GM12865 (cell line): ENCODE results near the gene TBX2.

ENCODE experiments used
- DNase-seq: peaks from one replicate; pipeline ENCODE4 v3.0.0; 2010; ENCODE audit warnings: low read depth
- H3K4me3 ChIP-seq: 2 replicates; pipeline ENCODE4 v1.5.1; 2011; ENCODE audit warnings: mild to moderate bottlenecking, low read depth, low read length, control low read depth
- CTCF ChIP-seq: IDR thresholded peaks from 2 replicates; pipeline ENCODE4 v1.5.1; 2011; ENCODE audit warnings: low read length, control low read depth, low read depth, inconsistent platforms; ENCODE audit not compliant: insufficient read depth; ENCODE audit errors: missing control alignments

The TBX2 gene

GRCh38 chr17:61404663-61404912, 4.9 kb downstream of the TBX2 start:
- no peak for DNase-seq
- TF ChIP-seq CTCF: no peak
- H3K4me3 ChIP-seq: no peak overlapping the region

- DNase-seq: no peak
- no peak overlapping the region for H3K4me3 ChIP-seq
- TF ChIP-seq CTCF: no peak
Observed at GRCh38 chr17:61404913-61405685, 5.5 kb downstream of the TBX2 start.

- TF ChIP-seq CTCF: no peak
- no peak for DNase-seq
- no peak overlapping the region for H3K4me3 ChIP-seq
Observed at GRCh38 chr17:61405686-61406536, 6.3 kb downstream of the TBX2 start.

- TF ChIP-seq CTCF: no peak
- no peak for DNase-seq
- H3K4me3 ChIP-seq: no peak overlapping the region
Observed at GRCh38 chr17:61406537-61406845, 6.8 kb downstream of the TBX2 start.

- no peak for TF ChIP-seq CTCF
- DNase-seq: no peak
- H3K4me3 ChIP-seq: no peak overlapping the region
Observed at GRCh38 chr17:61406971-61407911, 7.6 kb downstream of the TBX2 start.

DNA sequence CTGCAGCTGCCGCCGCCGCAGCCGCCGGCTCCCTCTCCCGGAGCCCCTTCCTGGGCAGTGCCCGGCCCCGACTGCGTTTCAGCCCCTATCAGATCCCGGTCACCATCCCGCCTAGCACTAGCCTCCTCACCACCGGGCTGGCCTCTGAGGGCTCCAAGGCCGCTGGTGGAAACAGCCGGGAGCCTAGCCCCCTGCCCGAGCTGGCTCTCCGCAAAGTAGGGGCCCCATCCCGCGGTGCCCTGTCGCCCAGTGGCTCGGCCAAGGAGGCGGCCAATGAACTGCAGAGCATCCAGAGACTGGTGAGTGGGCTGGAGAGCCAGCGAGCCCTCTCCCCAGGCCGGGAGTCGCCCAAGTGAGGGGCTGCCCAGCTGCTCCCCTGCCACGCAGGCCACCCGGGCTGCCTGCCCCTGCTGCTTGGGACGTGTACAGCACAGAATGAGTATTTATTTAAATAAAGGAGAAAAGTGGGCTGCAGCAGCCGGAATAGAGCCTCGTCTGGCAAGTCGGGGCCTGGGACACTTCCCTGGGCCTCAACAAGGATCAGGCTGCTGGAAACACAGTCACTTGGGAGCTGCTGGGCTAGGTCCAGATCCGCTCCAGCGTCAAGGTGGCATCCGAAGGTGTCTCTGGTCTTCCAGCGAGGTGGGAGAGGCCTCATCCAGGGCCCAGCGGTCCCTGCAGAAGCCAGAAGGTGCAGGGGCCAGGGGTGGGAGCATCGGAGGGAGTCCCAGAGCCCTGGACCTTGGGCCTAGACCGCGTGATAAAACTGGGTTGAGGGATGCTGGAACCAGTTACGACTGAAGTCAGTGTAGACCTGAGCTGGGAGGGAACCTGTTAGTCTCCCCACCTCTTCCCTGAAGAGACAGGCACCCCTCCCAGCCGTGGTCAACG, 8.8 kb downstream of the TBX2 start:
- H3K4me3 ChIP-seq: no peak overlapping the region
- TF ChIP-seq CTCF: no peak
- no peak for DNase-seq
